ENCODE data around the gene TMEM117.

TMEM117 gene

GRCh38 chr12:44389896-44390295 is 554.0 kb downstream of the TMEM117 start:
- DNase-seq = no peak

- no peak for DNase-seq
These were observed 561.8 kb downstream of the TMEM117 start for GRCh38 chr12:44397631-44398030.

- no peak for DNase-seq
These were observed 567.3 kb downstream of the TMEM117 start for GRCh38 chr12:44403185-44403584.

- DNase-seq = no peak
These were observed 569.4 kb downstream of the TMEM117 start for GRCh38 chr12:44405297-44405696.

DNA sequence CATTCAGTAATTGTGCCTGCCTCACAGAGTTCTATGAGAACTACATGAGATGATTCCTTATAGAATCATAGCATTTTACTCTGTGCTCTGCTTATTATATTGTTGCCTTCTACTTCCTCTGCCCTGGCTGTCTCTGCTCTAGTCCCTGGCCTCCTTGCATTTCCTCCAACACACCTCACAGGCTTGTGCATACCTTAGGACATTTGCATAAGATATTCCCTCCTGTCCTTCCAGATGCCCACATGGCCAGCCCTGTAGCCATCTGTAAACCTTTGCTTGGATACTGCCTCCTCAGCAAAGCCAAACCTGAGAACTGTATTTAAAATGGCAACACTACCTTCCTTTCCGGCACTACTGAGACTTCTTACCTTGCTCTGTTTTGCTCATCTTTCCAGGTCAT is 586.7 kb downstream of the TMEM117 start:
- no peak for DNase-seq

GRCh38 chr12:44428825-44429224 is 592.9 kb downstream of the TMEM117 start:
- no peak for DNase-seq

- DNase-seq = no peak
These were observed 595.9 kb downstream of the TMEM117 start for GRCh38 chr12:44431647-44432343.

- DNase-seq = no peak
These were observed 597.8 kb downstream of the TMEM117 start for GRCh38 chr12:44433659-44434058.

DNA sequence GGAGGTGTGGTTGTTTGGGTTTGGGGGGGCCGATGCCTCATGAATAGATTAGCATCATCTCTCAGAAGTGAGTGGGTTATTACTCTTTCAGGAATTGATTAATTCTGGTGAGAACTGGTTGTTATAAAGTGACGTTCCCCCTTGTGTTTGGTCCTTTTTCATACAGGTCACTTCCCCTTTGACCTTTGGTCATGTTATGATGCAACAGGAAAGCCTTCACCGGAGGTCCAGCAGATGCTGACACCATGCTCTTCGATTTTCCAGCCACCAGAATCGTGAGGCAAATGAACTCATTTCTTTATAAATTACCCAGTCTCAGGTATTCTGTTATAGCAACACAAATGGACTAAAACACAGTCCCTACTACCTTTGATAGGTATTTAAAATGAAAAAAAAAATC is 600.9 kb downstream of the TMEM117 start:
- no peak for DNase-seq

All from NCI-H2171 treated with DMSO at 0.1 percent for 48 hours (cell line).